ENCODE measurements around the gene WDR7. TPM values are rescaled to one million over a fixed set of nuclear protein-coding genes. Genes with fewer than 3 reads are reported as not detected.

The WDR7 gene
- total RNA-seq, 1 donor from 2014 or later: 28.4 TPM

GRCh38 chr18:57038395-57038794 lies 387.2 kb downstream of the WDR7 start:
- H3K9me3 Mint-ChIP-seq: no peaks in the 10 kb centered on the region
- no peak for DNase-seq (ENCODE audit: low spot score)
- no peaks in the 10 kb centered on the region for H3K36me3 Mint-ChIP-seq (ENCODE audit: low read depth)
- H3K27me3 Mint-ChIP-seq (ENCODE audit: insufficient read depth): no peaks in the 10 kb centered on the region
- no peaks in the 10 kb centered on the region for H3K4me1 Mint-ChIP-seq (ENCODE audit: low read depth)
- H3K27ac Mint-ChIP-seq: no peak overlapping the region
- no peak overlapping the region for H3K4me3 Mint-ChIP-seq
- intact Hi-C loops (cut with micrococcal nuclease): no loop called here

GRCh38 chr18:57040175-57040574 lies 389.0 kb downstream of the WDR7 start:
- no peak overlapping the region for H3K27ac Mint-ChIP-seq
- intact Hi-C loops (cut with micrococcal nuclease): no loop called here
- H3K4me3 Mint-ChIP-seq: no peak overlapping the region
- DNase-seq (ENCODE audit: low spot score): no peak
- H3K27me3 Mint-ChIP-seq (ENCODE audit: insufficient read depth): peaks cover 2% of the 10 kb centered on the region
- no peaks in the 10 kb centered on the region for H3K9me3 Mint-ChIP-seq
- no peaks in the 10 kb centered on the region for H3K4me1 Mint-ChIP-seq (ENCODE audit: low read depth)
- H3K36me3 Mint-ChIP-seq (ENCODE audit: low read depth): no peaks in the 10 kb centered on the region

GRCh38 chr18:57043241-57043640 lies 392.1 kb downstream of the WDR7 start:
- no peaks in the 10 kb centered on the region for H3K36me3 Mint-ChIP-seq (ENCODE audit: low read depth)
- intact Hi-C loops (cut with micrococcal nuclease): no loop called here

GRCh38 chr18:57048351-57048750 lies 397.2 kb downstream of the WDR7 start:
- intact Hi-C loops (cut with micrococcal nuclease): no loop called here
- peaks cover 2% of the 10 kb centered on the region for H3K27me3 Mint-ChIP-seq (ENCODE audit: insufficient read depth)
- H3K4me3 Mint-ChIP-seq: no peak overlapping the region
- no peaks in the 10 kb centered on the region for H3K36me3 Mint-ChIP-seq (ENCODE audit: low read depth)
- H3K4me1 Mint-ChIP-seq (ENCODE audit: low read depth): no peaks in the 10 kb centered on the region
- DNase-seq (ENCODE audit: low spot score): no peak
- no peaks in the 10 kb centered on the region for H3K9me3 Mint-ChIP-seq
- H3K27ac Mint-ChIP-seq: no peak overlapping the region

More at GRCh38 chr18:57043241-57043640, 392.1 kb downstream of the WDR7 start:
- H3K27me3 Mint-ChIP-seq (ENCODE audit: insufficient read depth): peaks cover 2% of the 10 kb centered on the region
- no peak overlapping the region for H3K27ac Mint-ChIP-seq
- no peak for DNase-seq (ENCODE audit: low spot score)
- H3K4me3 Mint-ChIP-seq: no peak overlapping the region
- no peaks in the 10 kb centered on the region for H3K9me3 Mint-ChIP-seq
- no peaks in the 10 kb centered on the region for H3K4me1 Mint-ChIP-seq (ENCODE audit: low read depth)

- Mint-ChIP-seq H3K36me3 (ENCODE audit: low read depth) (no peaks in the 10 kb centered on the region), H3K27ac (no peak overlapping the region), H3K4me3 (no peak overlapping the region), H3K27me3 (ENCODE audit: insufficient read depth) (peaks cover 1% of the 10 kb centered on the region), H3K9me3 (no peaks in the 10 kb centered on the region), H3K4me1 (ENCODE audit: low read depth) (no peaks in the 10 kb centered on the region)
- no peak for DNase-seq (ENCODE audit: low spot score)
- intact Hi-C loops (cut with micrococcal nuclease): no loop called here
These were observed 397.7 kb downstream of the WDR7 start for GRCh38 chr18:57048859-57049258.

- intact Hi-C loops (cut with micrococcal nuclease): no loop called here
- H3K9me3 Mint-ChIP-seq: no peaks in the 10 kb centered on the region
- no peak overlapping the region for H3K27ac Mint-ChIP-seq
- H3K36me3 Mint-ChIP-seq (ENCODE audit: low read depth): no peaks in the 10 kb centered on the region
- no peak overlapping the region for H3K4me3 Mint-ChIP-seq
- H3K27me3 Mint-ChIP-seq (ENCODE audit: insufficient read depth): no peaks in the 10 kb centered on the region
- H3K4me1 Mint-ChIP-seq (ENCODE audit: low read depth): no peaks in the 10 kb centered on the region
- no peak for DNase-seq (ENCODE audit: low spot score)
These were observed 399.3 kb downstream of the WDR7 start for GRCh38 chr18:57050310-57050949.

- no peaks in the 10 kb centered on the region for H3K36me3 Mint-ChIP-seq (ENCODE audit: low read depth)
- DNase-seq (ENCODE audit: low spot score): no peak
- intact Hi-C loops (cut with micrococcal nuclease): no loop called here
- H3K4me3 Mint-ChIP-seq: no peak overlapping the region
- no peaks in the 10 kb centered on the region for H3K4me1 Mint-ChIP-seq (ENCODE audit: low read depth)
- no peaks in the 10 kb centered on the region for H3K27me3 Mint-ChIP-seq (ENCODE audit: insufficient read depth)
- peaks cover 5% of the 10 kb centered on the region for H3K9me3 Mint-ChIP-seq
- H3K27ac Mint-ChIP-seq: no peak overlapping the region
These were observed 400.0 kb downstream of the WDR7 start for GRCh38 chr18:57051021-57051656.

- Mint-ChIP-seq H3K27me3 (ENCODE audit: insufficient read depth) (no peaks in the 10 kb centered on the region), H3K4me3 (no peak overlapping the region), H3K9me3 (peaks cover 5% of the 10 kb centered on the region), H3K4me1 (ENCODE audit: low read depth) (no peaks in the 10 kb centered on the region), H3K27ac (no peak overlapping the region), H3K36me3 (ENCODE audit: low read depth) (no peaks in the 10 kb centered on the region)
- intact Hi-C loops (cut with micrococcal nuclease): no loop called here
- DNase-seq (ENCODE audit: low spot score): no peak
These were observed 400.5 kb downstream of the WDR7 start for GRCh38 chr18:57051657-57052044.

GRCh38 chr18:57052173-57052572 lies 401.0 kb downstream of the WDR7 start:
- H3K4me1 Mint-ChIP-seq (ENCODE audit: low read depth): no peaks in the 10 kb centered on the region
- peaks cover 5% of the 10 kb centered on the region for H3K9me3 Mint-ChIP-seq
- intact Hi-C loops (cut with micrococcal nuclease): no loop called here
- H3K27me3 Mint-ChIP-seq (ENCODE audit: insufficient read depth): no peaks in the 10 kb centered on the region
- no peak overlapping the region for H3K27ac Mint-ChIP-seq
- no peaks in the 10 kb centered on the region for H3K36me3 Mint-ChIP-seq (ENCODE audit: low read depth)
- no peak overlapping the region for H3K4me3 Mint-ChIP-seq
- no peak for DNase-seq (ENCODE audit: low spot score)

GRCh38 chr18:57052759-57053158 lies 401.6 kb downstream of the WDR7 start:
- Mint-ChIP-seq H3K4me1 (ENCODE audit: low read depth) (no peaks in the 10 kb centered on the region), H3K27me3 (ENCODE audit: insufficient read depth) (no peaks in the 10 kb centered on the region), H3K9me3 (peaks cover 5% of the 10 kb centered on the region), H3K27ac (no peak overlapping the region), H3K36me3 (ENCODE audit: low read depth) (no peaks in the 10 kb centered on the region), H3K4me3 (no peak overlapping the region)
- intact Hi-C loops (cut with micrococcal nuclease): no loop called here
- DNase-seq (ENCODE audit: low spot score): no peak

- no peak overlapping the region for H3K27ac Mint-ChIP-seq
- H3K9me3 Mint-ChIP-seq: peaks cover 5% of the 10 kb centered on the region
- no peak overlapping the region for H3K4me3 Mint-ChIP-seq
- no peak for DNase-seq (ENCODE audit: low spot score)
- H3K36me3 Mint-ChIP-seq (ENCODE audit: low read depth): no peaks in the 10 kb centered on the region
- intact Hi-C loops (cut with micrococcal nuclease): no loop called here
- peaks cover 7% of the 10 kb centered on the region for H3K27me3 Mint-ChIP-seq (ENCODE audit: insufficient read depth)
- H3K4me1 Mint-ChIP-seq (ENCODE audit: low read depth): no peaks in the 10 kb centered on the region
These were observed 403.7 kb downstream of the WDR7 start for GRCh38 chr18:57054891-57055290.

- intact Hi-C loops (cut with micrococcal nuclease): no loop called here
- H3K4me3 Mint-ChIP-seq: no peak overlapping the region
- no peaks in the 10 kb centered on the region for H3K4me1 Mint-ChIP-seq (ENCODE audit: low read depth)
- no peak overlapping the region for H3K27ac Mint-ChIP-seq
- no peak for DNase-seq (ENCODE audit: low spot score)
- H3K36me3 Mint-ChIP-seq (ENCODE audit: low read depth): no peaks in the 10 kb centered on the region
- peaks cover 5% of the 10 kb centered on the region for H3K9me3 Mint-ChIP-seq
- peaks cover 7% of the 10 kb centered on the region for H3K27me3 Mint-ChIP-seq (ENCODE audit: insufficient read depth)
These were observed 406.7 kb downstream of the WDR7 start for GRCh38 chr18:57057890-57058289.

- Mint-ChIP-seq H3K27me3 (ENCODE audit: insufficient read depth) (peaks cover 7% of the 10 kb centered on the region), H3K36me3 (ENCODE audit: low read depth) (no peaks in the 10 kb centered on the region), H3K4me3 (no peak overlapping the region), H3K4me1 (ENCODE audit: low read depth) (no peaks in the 10 kb centered on the region), H3K27ac (no peak overlapping the region), H3K9me3 (peaks cover 5% of the 10 kb centered on the region)
- DNase-seq (ENCODE audit: low spot score): no peak
- intact Hi-C loops (cut with micrococcal nuclease): no loop called here
These were observed 407.6 kb downstream of the WDR7 start for GRCh38 chr18:57058734-57059133.

- no peaks in the 10 kb centered on the region for H3K36me3 Mint-ChIP-seq (ENCODE audit: low read depth)
- no peak overlapping the region for H3K27ac Mint-ChIP-seq
These were observed 408.2 kb downstream of the WDR7 start for GRCh38 chr18:57059366-57059765.

More at GRCh38 chr18:57059366-57059765, 408.2 kb downstream of the WDR7 start:
- Mint-ChIP-seq H3K9me3 (peaks cover 5% of the 10 kb centered on the region), H3K27me3 (ENCODE audit: insufficient read depth) (peaks cover 10% of the 10 kb centered on the region), H3K4me3 (no peak overlapping the region), H3K4me1 (ENCODE audit: low read depth) (no peaks in the 10 kb centered on the region)
- DNase-seq (ENCODE audit: low spot score): no peak
- intact Hi-C loops (cut with micrococcal nuclease): no loop called here

Data from activated T-helper 1 cell treated with anti-CD3 and anti-CD28 coated beads, Interleukin-12 subunit alpha, Interleukin-12 subunit beta, Interleukin-2, Interleukin-4 antibody, amounts not matched to agents 30 ng/mL and 10 ng/mL and 1 ng/mL, durations not matched to agents 14 hours and 24 hours and 36 hours (primary cell).